ENCODE results near the gene AGGF1.

DNA sequence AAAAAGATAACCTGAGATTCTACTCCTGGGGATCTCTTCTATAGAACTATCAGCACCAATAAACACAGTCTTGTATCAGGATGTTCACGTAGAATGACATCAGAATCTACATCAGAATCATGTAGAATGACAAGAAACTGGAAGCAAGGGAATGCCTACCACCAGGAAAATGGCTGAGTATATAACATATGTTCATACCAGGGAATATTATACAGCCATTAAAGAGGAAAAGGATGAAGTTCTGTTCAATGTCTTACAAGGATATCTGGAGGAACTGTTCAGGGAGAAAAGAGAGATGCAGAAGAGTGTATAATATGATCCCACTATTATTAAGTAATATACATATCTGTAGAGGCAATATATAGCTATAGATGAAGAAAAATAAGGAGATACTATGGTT is 52.1 kb downstream of the AGGF1 start:
- TF ChIP-seq, protein P1, sequence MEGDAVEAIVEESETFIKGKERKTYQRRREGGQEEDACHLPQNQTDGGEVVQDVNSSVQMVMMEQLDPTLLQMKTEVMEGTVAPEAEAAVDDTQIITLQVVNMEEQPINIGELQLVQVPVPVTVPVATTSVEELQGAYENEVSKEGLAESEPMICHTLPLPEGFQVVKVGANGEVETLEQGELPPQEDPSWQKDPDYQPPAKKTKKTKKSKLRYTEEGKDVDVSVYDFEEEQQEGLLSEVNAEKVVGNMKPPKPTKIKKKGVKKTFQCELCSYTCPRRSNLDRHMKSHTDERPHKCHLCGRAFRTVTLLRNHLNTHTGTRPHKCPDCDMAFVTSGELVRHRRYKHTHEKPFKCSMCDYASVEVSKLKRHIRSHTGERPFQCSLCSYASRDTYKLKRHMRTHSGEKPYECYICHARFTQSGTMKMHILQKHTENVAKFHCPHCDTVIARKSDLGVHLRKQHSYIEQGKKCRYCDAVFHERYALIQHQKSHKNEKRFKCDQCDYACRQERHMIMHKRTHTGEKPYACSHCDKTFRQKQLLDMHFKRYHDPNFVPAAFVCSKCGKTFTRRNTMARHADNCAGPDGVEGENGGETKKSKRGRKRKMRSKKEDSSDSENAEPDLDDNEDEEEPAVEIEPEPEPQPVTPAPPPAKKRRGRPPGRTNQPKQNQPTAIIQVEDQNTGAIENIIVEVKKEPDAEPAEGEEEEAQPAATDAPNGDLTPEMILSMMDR (IDR thresholded peaks at IDR 0.05): no peak
- TF ChIP-seq POLR2A (IDR thresholded peaks at IDR 0.05): no peak

All from adrenal gland (tissue), 5 donors.